Measurements from ENCODE around the gene TWF2.

GRCh38 chr3:52254608-52255007 lies 15.7 kb upstream of the TWF2 start:
- TF ChIP-seq ZNF703 (CRISPR knock-in tag; IDR thresholded peaks at IDR 0.05; ENCODE audit: borderline replicate concordance) (no peak), MAX (IDR thresholded peaks at IDR 0.05) (no peak), EZH2 (conservative IDR thresholded peaks at IDR 0.05; ENCODE audit: low read depth, low read length) (no peak), HINFP (CRISPR knock-in tag; IDR thresholded peaks at IDR 0.05; ENCODE audit: low read depth) (no peak), CTCF (CRISPR knock-in tag; IDR thresholded peaks at IDR 0.05) (no peak), SMARCC2 (IDR thresholded peaks at IDR 0.05) (no peak), ARHGAP35 (CRISPR knock-in tag; IDR thresholded peaks at IDR 0.05; ENCODE audit: borderline replicate concordance) (no peak), FOXC1 (CRISPR knock-in tag; IDR thresholded peaks at IDR 0.05; ENCODE audit: borderline replicate concordance) (no peak), SNRNP70 (IDR thresholded peaks at IDR 0.05; ENCODE audit: low read depth, low read length) (no peak), ZNF672 (CRISPR knock-in tag; IDR thresholded peaks at IDR 0.05) (no peak), ZFP36L1 (CRISPR knock-in tag; IDR thresholded peaks at IDR 0.05) (no peak)
